ENCODE measurements around the gene ERFE.

ERFE gene

GRCh38 chr2:238180554-238180953, 21.8 kb downstream of the ERFE start:
- 99% methylated on average over 5 of the region's 5 CpGs for WGBS
- Histone ChIP-seq H3K36me3 (ENCODE audit: insufficient read depth, low read length) (peaks cover 91% of the 10 kb centered on the region), H3K4me3 (ENCODE audit: low read length) (no peak overlapping the region), H3K27me3 (ENCODE audit: insufficient read depth, low read length) (no peaks in the 10 kb centered on the region), H3K4me1 (ENCODE audit: insufficient read depth, low read length) (no peaks in the 10 kb centered on the region), H3K27ac (ENCODE audit: low read depth, low read length) (no peak overlapping the region), H3K9me3 (ENCODE audit: insufficient read depth, low read depth, low read length) (no peaks in the 10 kb centered on the region), H3K9ac (ENCODE audit: low read depth, low read length) (no peak overlapping the region)

GRCh38 chr2:238182362-238182761, 23.6 kb downstream of the ERFE start:
- no peaks in the 10 kb centered on the region for H3K9me3 ChIP-seq (ENCODE audit: insufficient read depth, low read depth, low read length)
- H3K27ac ChIP-seq (ENCODE audit: low read depth, low read length) = no peak overlapping the region
- no peak overlapping the region for H3K9ac ChIP-seq (ENCODE audit: low read depth, low read length)
- H3K4me1 ChIP-seq (ENCODE audit: insufficient read depth, low read length) = no peaks in the 10 kb centered on the region
- peaks cover 98% of the 10 kb centered on the region for H3K36me3 ChIP-seq (ENCODE audit: insufficient read depth, low read length)
- no peak overlapping the region for H3K4me3 ChIP-seq (ENCODE audit: low read length)
- no peaks in the 10 kb centered on the region for H3K27me3 ChIP-seq (ENCODE audit: insufficient read depth, low read length)
- WGBS = 93% methylated on average over 6 of the region's 6 CpGs

GRCh38 chr2:238183821-238184220, 25.1 kb downstream of the ERFE start:
- no peaks in the 10 kb centered on the region for H3K9me3 ChIP-seq (ENCODE audit: insufficient read depth, low read depth, low read length)
- H3K27ac ChIP-seq (ENCODE audit: low read depth, low read length) = no peak overlapping the region
- H3K27me3 ChIP-seq (ENCODE audit: insufficient read depth, low read length) = no peaks in the 10 kb centered on the region
- no peak overlapping the region for H3K4me3 ChIP-seq (ENCODE audit: low read length)
- H3K9ac ChIP-seq (ENCODE audit: low read depth, low read length) = no peak overlapping the region
- WGBS = 98% methylated on average over 4 of the region's 4 CpGs
- H3K36me3 ChIP-seq (ENCODE audit: insufficient read depth, low read length) = peaks cover 98% of the 10 kb centered on the region
- H3K4me1 ChIP-seq (ENCODE audit: insufficient read depth, low read length) = no peaks in the 10 kb centered on the region

- H3K9ac ChIP-seq (ENCODE audit: low read depth, low read length) = no peak overlapping the region
- H3K36me3 ChIP-seq (ENCODE audit: insufficient read depth, low read length) = peaks cover 87% of the 10 kb centered on the region
- no peaks in the 10 kb centered on the region for H3K27me3 ChIP-seq (ENCODE audit: insufficient read depth, low read length)
- WGBS = 97% methylated on average over 17 of the region's 17 CpGs
- no peaks in the 10 kb centered on the region for H3K9me3 ChIP-seq (ENCODE audit: insufficient read depth, low read depth, low read length)
- H3K4me3 ChIP-seq (ENCODE audit: low read length) = no peak overlapping the region
- H3K4me1 ChIP-seq (ENCODE audit: insufficient read depth, low read length) = no peaks in the 10 kb centered on the region
- no peak overlapping the region for H3K27ac ChIP-seq (ENCODE audit: low read depth, low read length)
Measured at GRCh38 chr2:238187618-238188548, 29.1 kb downstream of the ERFE start.

GRCh38 chr2:238190445-238190844, 31.7 kb downstream of the ERFE start:
- no peak overlapping the region for H3K9ac ChIP-seq (ENCODE audit: low read depth, low read length)
- no peaks in the 10 kb centered on the region for H3K4me1 ChIP-seq (ENCODE audit: insufficient read depth, low read length)
- H3K36me3 ChIP-seq (ENCODE audit: insufficient read depth, low read length) = peaks cover 80% of the 10 kb centered on the region
- no peak overlapping the region for H3K4me3 ChIP-seq (ENCODE audit: low read length)
- no peaks in the 10 kb centered on the region for H3K27me3 ChIP-seq (ENCODE audit: insufficient read depth, low read length)
- WGBS = 94% methylated on average over 2 of the region's 2 CpGs
- no peaks in the 10 kb centered on the region for H3K9me3 ChIP-seq (ENCODE audit: insufficient read depth, low read depth, low read length)
- no peak overlapping the region for H3K27ac ChIP-seq (ENCODE audit: low read depth, low read length)

- Histone ChIP-seq H3K4me1 (ENCODE audit: insufficient read depth, low read length) (no peaks in the 10 kb centered on the region), H3K27me3 (ENCODE audit: insufficient read depth, low read length) (0 out of 2 replicates have a peak, but pooled peaks cover 3% of the 10 kb centered on the region), H3K4me3 (ENCODE audit: low read length) (peak overlapping the region; percentile 87), H3K36me3 (ENCODE audit: insufficient read depth, low read length) (no peaks in the 10 kb centered on the region), H3K9me3 (ENCODE audit: insufficient read depth, low read depth, low read length) (no peaks in the 10 kb centered on the region; the same call in 1 of the 2 replicates), H3K9ac (ENCODE audit: low read depth, low read length) (peak overlapping the region; percentile 85), H3K27ac (ENCODE audit: low read depth, low read length) (no peak overlapping the region)
- WGBS = 13% methylated on average over 27 of the region's 27 CpGs
Measured at GRCh38 chr2:238202326-238203093, 43.7 kb downstream of the ERFE start.

GRCh38 chr2:238203094-238203972, 44.6 kb downstream of the ERFE start, which contains the start of gene ILKAP:
Gene ILKAP (minus strand): TSS chr2:238203695. CDS start chr2:238203553, 142 bp downstream.
- H3K4me3 ChIP-seq (ENCODE audit: low read length) = peak within 1 kb of the TSS; percentile 87
- H3K4me1 ChIP-seq (ENCODE audit: insufficient read depth, low read length) = no peaks in the 10 kb centered on the region
- peaks cover 11% of the 10 kb centered on the region; the same call in 1 of the 2 replicates for H3K27me3 ChIP-seq (ENCODE audit: insufficient read depth, low read length)
- 0 out of 2 replicates have a peak within 1 kb of the TSS, but pooled peaks have one; percentile 38 for H3K27ac ChIP-seq (ENCODE audit: low read depth, low read length)
- peak within 1 kb of the TSS; percentile 85 for H3K9ac ChIP-seq (ENCODE audit: low read depth, low read length)
- no peaks in the 10 kb centered on the region for H3K36me3 ChIP-seq (ENCODE audit: insufficient read depth, low read length)
- no peaks in the 10 kb centered on the region; the same call in 1 of the 2 replicates for H3K9me3 ChIP-seq (ENCODE audit: insufficient read depth, low read depth, low read length)
- WGBS = under 1% methylated on average over 126 of the region's 126 CpGs

GRCh38 chr2:238203973-238204683, 45.4 kb downstream of the ERFE start:
- H3K27ac ChIP-seq (ENCODE audit: low read depth, low read length) = 0 out of 2 replicates have a peak overlapping the region, but pooled peaks have one; percentile 38
- H3K9ac ChIP-seq (ENCODE audit: low read depth, low read length) = peak overlapping the region; percentile 82
- no peaks in the 10 kb centered on the region for H3K4me1 ChIP-seq (ENCODE audit: insufficient read depth, low read length)
- WGBS = 75% methylated on average over 18 of the region's 18 CpGs
- H3K9me3 ChIP-seq (ENCODE audit: insufficient read depth, low read depth, low read length) = no peaks in the 10 kb centered on the region; the same call in 1 of the 2 replicates
- H3K4me3 ChIP-seq (ENCODE audit: low read length) = peak overlapping the region; percentile 87
- H3K36me3 ChIP-seq (ENCODE audit: insufficient read depth, low read length) = no peaks in the 10 kb centered on the region
- H3K27me3 ChIP-seq (ENCODE audit: insufficient read depth, low read length) = peaks cover 18% of the 10 kb centered on the region; the same call in 1 of the 2 replicates

GRCh38 chr2:238207006-238207405, 48.2 kb downstream of the ERFE start:
- Histone ChIP-seq H3K9ac (ENCODE audit: low read depth, low read length) (no peak overlapping the region), H3K4me1 (ENCODE audit: insufficient read depth, low read length) (no peaks in the 10 kb centered on the region), H3K36me3 (ENCODE audit: insufficient read depth, low read length) (no peaks in the 10 kb centered on the region), H3K27me3 (ENCODE audit: insufficient read depth, low read length) (peaks cover 36% of the 10 kb centered on the region), H3K27ac (ENCODE audit: low read depth, low read length) (no peak overlapping the region), H3K4me3 (ENCODE audit: low read length) (no peak overlapping the region), H3K9me3 (ENCODE audit: insufficient read depth, low read depth, low read length) (no peaks in the 10 kb centered on the region; the same call in 1 of the 2 replicates)
- WGBS = 86% methylated on average over 7 of the region's 7 CpGs

GRCh38 chr2:238216651-238217184, 57.9 kb downstream of the ERFE start:
- Histone ChIP-seq H3K36me3 (ENCODE audit: insufficient read depth, low read length) (no peaks in the 10 kb centered on the region), H3K27ac (ENCODE audit: low read depth, low read length) (no peak overlapping the region), H3K4me1 (ENCODE audit: insufficient read depth, low read length) (0 out of 2 replicates have a peak, but pooled peaks cover 4% of the 10 kb centered on the region), H3K9me3 (ENCODE audit: insufficient read depth, low read depth, low read length) (peaks cover 3% of the 10 kb centered on the region; the same call in 1 of the 2 replicates), H3K4me3 (ENCODE audit: low read length) (no peak overlapping the region), H3K9ac (ENCODE audit: low read depth, low read length) (no peak overlapping the region), H3K27me3 (ENCODE audit: insufficient read depth, low read length) (no peaks in the 10 kb centered on the region)
- WGBS = 87% methylated on average over 2 of the region's 2 CpGs
